ENCODE data around the gene HINT2.

HINT2 gene

DNA sequence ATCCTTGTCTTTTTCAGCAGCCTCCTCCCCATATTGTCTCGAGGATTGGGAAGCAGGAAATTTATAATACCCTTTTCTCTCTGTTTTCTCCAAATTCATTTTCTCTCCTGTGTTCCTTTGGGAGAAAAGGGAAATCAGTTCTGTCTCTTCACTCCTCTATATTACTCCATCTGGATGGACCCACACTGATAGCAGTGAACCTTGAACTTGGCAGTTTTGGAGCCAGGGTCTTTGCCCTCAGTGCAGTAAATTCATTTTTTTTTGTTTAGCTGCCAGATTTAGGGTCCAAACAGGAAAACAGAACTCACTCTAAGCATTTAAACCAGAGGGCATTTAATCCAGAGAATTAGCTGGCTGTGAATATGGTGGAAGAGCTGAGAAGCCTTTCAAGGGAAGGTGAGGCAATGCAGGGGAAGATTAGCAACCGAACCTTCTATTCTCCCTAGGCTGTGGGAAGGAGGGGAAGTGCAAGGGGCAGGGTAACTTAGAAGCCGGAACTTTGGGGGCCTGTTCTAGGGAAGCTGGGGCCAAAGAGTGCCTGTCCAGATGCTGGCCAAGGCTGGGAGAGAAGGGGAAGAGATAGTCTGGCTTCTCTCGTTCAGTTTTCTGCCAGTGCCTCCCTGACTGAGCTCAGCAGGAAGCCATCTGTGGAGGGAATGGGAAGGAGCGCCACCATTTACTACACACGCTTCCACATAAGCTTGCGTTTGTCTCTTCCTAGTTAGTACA, 39.8 kb downstream of the HINT2 start:
- DNase-seq (ENCODE audit: low spot score): no peak

DNA sequence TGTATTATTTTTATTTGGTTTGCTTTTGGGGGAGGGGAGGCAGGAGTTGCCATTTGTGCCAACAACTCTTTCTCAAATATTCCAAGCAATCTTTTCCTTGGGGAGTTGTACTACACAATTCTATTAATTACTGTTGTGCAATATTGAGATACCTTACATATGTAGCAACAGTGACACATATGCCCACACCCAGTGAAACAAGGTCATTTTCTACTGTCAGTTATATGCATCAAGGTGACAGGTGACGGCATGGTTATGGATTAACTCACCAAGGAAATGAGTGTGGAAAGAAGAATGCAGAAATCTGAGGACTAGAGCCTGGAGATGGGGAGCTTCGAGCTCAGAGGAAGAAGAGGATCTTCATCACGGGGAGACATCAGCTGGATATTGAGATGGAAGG, 42.9 kb downstream of the HINT2 start:
- DNase-seq (ENCODE audit: low spot score): no peak

DNA sequence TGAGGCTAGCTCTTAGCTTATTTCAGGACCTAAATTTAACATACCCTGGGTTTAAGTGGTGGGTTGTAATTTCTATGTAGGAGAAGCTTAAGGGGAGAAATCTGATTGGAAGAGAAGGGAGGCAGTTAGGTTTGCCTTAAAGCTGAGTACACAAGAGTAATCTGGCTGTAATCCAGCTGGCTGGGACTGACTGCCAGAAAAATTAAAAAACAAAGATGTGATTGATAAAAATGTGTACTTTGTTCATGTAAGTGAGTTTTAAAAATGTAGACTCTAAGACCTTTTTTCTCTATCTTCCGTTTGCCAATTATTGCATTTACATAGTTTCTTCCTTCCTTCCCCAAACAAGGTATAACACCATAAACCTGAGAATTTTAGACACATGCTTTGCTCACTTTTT, 43.3 kb downstream of the HINT2 start:
- DNase-seq (ENCODE audit: low spot score): no peak

DNA sequence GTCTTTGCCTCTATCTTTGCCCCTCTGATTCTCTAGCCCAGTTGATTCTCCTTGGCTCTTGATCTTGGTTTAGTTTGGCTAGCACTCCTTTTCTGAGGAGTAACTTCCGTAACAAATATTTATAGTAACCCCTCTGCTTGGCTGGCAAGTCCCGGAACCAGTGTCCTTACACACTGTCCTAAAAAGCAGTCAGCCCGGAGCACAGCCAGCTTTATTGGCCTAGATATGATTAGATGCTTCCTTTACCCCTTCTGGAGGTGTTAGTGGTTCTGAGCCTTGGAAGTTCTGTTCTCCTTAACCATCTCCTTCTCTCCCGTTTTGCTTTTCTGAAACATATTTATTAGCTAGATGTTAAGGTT, 43.8 kb downstream of the HINT2 start:
- no peak for DNase-seq (ENCODE audit: low spot score)

DNA sequence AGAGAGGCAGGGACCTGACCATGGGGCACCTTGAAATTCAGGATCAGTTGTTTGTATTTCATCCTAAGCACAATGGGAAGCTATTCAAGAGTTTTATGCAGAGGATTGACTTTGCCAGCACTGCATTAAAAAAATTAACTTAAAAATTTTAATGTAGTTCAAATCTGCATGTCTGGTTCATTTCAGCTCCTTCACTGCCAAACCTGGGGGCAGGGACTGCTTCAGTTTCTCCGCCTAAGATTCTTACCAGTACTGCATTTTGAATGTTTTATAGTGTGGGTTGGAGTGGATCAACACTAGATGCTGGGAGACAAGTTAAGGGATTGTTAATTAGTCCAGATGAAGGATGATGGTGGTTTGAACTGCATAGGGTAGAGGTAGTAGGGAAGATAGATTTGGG, 45.1 kb downstream of the HINT2 start:
- no peak for DNase-seq (ENCODE audit: low spot score)

DNA sequence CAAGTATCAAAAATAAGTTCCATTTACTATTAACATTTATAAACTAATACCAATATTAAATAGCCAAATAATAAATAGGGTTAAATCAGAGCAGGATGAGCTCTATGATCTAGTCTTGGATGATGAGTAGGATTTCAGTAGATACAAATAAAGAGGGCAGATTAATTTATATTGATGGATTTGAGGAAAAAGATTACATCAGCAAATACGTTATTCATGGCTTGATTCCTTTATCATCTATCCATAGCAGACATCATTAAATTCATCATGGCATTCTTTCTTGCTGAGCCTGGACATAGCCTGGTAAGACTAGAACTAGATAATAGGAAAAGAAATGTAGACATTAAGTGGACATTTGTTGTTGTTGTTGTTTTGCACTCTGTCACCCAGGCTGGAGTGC, 47.4 kb downstream of the HINT2 start:
- DNase-seq (ENCODE audit: low spot score): no peak

DNA sequence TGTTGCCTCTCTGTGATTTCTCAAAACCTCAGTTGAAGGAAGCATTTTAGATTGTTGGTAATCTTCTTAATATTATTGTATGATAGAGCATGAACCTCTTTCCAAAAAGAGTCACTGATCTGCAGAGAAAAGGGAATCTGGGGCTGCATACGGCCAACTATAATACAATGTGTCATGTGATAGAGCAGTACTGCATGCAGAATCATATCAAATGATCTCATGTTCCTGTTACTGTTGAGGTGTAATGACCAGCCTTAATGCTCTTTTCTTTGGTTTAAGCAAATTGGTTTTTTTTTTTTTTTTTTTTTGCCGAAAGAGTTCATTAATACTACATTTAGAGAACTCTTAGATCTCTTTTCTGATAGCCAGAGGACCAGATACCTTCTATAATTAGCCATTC, 47.8 kb downstream of the HINT2 start:
- no peak for DNase-seq (ENCODE audit: low spot score)

DNA sequence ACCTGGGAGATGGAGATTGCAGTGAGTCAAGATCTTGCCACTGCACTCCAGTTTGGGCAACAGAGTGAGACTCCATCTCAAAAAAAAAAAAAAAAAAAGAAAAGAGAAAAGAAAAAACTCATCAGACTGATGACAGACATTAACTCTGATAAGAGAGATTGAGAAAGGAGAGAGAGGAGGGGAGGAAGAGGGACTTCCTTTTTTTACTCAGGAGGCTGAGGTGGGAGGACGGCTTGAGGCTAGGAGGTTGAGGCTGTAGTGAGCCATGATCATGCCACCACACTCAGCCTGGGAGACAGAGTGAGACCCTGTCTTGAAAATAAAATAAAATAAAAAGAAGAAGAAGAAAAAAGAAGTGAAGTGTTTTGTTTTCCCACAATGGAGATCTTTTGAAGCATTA, 51.0 kb downstream of the HINT2 start:
- no peak for DNase-seq (ENCODE audit: low spot score)

DNA sequence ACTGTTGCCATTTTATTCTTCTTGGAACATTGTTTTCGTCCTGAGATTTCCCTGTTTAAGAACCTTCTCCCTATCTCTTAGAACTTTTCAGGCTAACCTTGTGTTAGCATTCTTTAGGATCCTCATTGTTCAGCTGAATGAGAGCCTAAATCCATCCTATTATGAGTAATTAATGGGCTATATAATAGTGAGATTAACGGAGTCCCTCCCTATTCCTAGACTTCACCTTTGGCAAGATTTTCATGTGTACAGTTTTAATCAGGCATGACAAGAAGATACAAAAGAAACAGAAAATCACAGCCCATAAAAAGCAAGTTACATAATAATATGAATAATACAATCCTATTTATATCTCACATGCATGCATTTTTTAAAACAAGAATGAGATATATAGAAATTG, 51.7 kb downstream of the HINT2 start:
- no peak for DNase-seq (ENCODE audit: low spot score)

Measured in activated CD4-positive, alpha-beta T cell treated with anti-CD3 and anti-CD28 coated beads, Interleukin-2, Interleukin-4, amounts not matched to agents 100 ng/mL and 50 ng/mL, durations not matched to agents 16 hours and 8 hours (primary cell).